AG04449 (cell line): ENCODE measurements around the gene ZBTB40.

Experiments used
- CTCF ChIA-PET: fragments of 350-600 bp; formaldehyde crosslinking; extraction: SDS; loops from one replicate; lab custom pipeline; 2021; ENCODE audit warnings: antibody characterized with exemption; lab: Yijun Ruan, JAX
- POLR2A ChIA-PET: fragments of 400-600, 350-600 bp; formaldehyde crosslinking; extraction: SDS; loops from one replicate; lab custom pipeline; 2020; ENCODE audit warnings: antibody characterized with exemption, inconsistent platforms; lab: Yijun Ruan, JAX
- DNase-seq: peaks from one replicate; pipeline ENCODE4 v3.0.0-alpha.2; 2010; ENCODE audit warnings: low read depth, low spot score
- H3K4me3 ChIP-seq: 2 replicates; pipeline ENCODE4 v1.5.1; 2011; ENCODE audit warnings: low read depth, mild to moderate bottlenecking, control low read depth, low read length
- TF ChIP-seq, protein P1 (sequence below): IDR thresholded peaks from one replicate; pipeline ENCODE4 v1.5.1; 2011; ENCODE audit warnings: mild to moderate bottlenecking, moderate library complexity, low read length, control low read depth, inconsistent platforms; ENCODE audit not compliant: insufficient read depth; ENCODE audit errors: missing control alignments

Gene ZBTB40

DNA sequence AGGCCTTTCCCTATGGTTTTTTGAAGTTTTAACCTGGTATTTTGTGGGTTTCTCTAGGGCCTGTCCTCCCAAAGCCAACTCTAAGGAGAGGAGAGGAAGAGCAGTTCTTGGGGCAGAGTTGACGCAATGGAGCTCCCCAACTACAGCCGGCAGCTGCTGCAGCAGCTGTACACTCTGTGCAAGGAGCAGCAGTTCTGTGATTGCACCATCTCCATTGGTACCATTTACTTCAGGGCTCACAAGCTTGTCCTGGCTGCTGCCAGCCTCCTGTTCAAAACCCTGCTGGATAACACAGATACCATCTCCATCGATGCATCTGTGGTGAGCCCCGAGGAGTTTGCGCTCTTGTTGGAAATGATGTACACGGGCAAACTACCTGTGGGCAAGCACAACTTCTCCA lies 38.2 kb downstream of the ZBTB40 start:
- CTCF ChIA-PET, result interaction anchor here (1.2 to 1.4 kb wide), 2 partner anchors 9 to 11 kb away, joined by 4 read pairs; no protein-coding TSS in a partner anchor
- POLR2A ChIA-PET, result no interaction called here
- TF ChIP-seq, protein P1, sequence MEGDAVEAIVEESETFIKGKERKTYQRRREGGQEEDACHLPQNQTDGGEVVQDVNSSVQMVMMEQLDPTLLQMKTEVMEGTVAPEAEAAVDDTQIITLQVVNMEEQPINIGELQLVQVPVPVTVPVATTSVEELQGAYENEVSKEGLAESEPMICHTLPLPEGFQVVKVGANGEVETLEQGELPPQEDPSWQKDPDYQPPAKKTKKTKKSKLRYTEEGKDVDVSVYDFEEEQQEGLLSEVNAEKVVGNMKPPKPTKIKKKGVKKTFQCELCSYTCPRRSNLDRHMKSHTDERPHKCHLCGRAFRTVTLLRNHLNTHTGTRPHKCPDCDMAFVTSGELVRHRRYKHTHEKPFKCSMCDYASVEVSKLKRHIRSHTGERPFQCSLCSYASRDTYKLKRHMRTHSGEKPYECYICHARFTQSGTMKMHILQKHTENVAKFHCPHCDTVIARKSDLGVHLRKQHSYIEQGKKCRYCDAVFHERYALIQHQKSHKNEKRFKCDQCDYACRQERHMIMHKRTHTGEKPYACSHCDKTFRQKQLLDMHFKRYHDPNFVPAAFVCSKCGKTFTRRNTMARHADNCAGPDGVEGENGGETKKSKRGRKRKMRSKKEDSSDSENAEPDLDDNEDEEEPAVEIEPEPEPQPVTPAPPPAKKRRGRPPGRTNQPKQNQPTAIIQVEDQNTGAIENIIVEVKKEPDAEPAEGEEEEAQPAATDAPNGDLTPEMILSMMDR, result no peak
- DNase-seq, result no peak
- no peak overlapping the region for H3K4me3 ChIP-seq

DNA sequence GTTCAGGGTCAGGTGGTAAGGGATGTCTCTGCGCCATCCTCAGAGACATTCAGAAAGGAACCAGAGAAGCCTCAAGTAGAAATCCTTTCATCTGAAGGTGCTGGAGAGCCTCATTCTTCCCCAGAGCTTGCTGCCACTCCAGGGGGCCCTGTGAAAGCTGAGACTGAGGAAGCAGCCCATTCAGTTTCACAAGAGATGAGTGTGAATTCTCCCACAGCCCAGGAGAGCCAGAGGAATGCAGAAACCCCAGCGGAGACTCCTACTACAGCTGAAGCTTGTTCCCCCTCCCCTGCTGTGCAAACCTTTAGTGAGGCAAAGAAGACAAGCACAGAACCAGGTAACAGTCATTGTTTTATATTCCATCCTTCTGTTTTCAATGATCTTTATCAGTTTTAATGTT lies 38.7 kb downstream of the ZBTB40 start:
- no peak for DNase-seq
- CTCF ChIA-PET, result interaction anchor here (1.4 kb wide), 1 partner anchor 9 kb away, joined by 4 read pairs; no protein-coding TSS in a partner anchor
- TF ChIP-seq, protein P1, result no peak
- POLR2A ChIA-PET, result no interaction called here
- no peak overlapping the region for H3K4me3 ChIP-seq

DNA sequence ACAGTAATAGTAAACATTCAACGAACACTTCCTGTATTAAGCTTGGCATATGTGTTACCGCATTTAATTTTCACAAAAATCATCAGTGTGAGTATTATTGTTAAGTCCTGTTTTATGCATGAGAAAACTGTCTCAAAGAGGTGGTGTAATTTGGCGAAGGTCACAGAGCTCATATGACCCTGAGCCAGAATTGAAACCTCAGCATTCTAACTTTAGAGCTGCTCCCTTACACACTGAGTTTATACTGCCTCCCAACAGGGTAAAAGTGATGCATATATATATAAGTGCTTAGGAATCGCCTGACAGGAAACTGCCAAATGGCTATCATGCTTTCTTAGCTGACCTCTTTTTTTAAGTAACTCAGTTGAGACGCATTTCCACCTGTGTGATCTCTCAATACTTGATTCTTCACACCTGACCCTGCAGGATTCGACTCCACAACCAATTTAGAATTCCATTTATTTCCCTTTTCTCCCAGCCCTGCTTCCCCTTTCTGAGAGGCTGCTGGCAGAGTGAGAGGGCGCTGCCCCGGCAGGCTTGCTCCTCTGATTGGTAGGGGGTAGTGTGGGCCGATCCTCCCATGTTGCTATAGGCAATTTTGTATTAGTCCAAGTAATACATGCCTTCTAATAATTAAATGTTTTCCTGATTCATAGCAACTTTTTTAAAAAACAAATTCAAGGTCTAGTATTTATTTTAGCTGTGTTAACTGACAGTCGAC lies 40.5 kb downstream of the ZBTB40 start:
- CTCF ChIA-PET, result interaction anchor here (1.3 kb wide), 2 partner anchors 150 kb away, joined by 4 to 7 read pairs; no protein-coding TSS in a partner anchor
- TF ChIP-seq, protein P1, result no peak
- no peak for DNase-seq
- POLR2A ChIA-PET, result interaction anchor here (0.6 kb wide), 1 partner anchor 38 kb away, joined by 3 read pairs; no protein-coding TSS in a partner anchor
- H3K4me3 ChIP-seq, result no peak overlapping the region

DNA sequence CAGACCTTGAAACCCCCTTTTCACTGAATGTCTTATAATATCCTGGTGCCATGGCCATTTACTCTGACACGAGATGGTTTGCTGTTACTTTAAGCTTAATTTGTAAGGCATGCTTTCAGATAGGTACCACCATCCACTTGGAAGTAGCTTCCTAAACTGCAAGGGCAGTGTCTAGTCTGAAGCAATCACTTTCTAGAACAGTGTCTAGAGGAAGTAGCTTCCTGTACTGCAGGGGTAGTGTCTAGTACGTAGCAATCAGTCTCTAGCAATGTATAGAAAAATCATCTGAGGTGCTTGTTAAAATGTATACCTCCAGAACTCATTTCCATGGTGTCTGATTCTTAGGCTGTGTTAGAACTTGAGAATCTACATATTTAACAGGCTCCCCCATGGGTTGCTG lies 42.5 kb downstream of the ZBTB40 start:
- CTCF ChIA-PET, result no interaction called here
- TF ChIP-seq, protein P1, result no peak
- no peak overlapping the region for H3K4me3 ChIP-seq
- DNase-seq, result no peak
- POLR2A ChIA-PET, result no interaction called here

DNA sequence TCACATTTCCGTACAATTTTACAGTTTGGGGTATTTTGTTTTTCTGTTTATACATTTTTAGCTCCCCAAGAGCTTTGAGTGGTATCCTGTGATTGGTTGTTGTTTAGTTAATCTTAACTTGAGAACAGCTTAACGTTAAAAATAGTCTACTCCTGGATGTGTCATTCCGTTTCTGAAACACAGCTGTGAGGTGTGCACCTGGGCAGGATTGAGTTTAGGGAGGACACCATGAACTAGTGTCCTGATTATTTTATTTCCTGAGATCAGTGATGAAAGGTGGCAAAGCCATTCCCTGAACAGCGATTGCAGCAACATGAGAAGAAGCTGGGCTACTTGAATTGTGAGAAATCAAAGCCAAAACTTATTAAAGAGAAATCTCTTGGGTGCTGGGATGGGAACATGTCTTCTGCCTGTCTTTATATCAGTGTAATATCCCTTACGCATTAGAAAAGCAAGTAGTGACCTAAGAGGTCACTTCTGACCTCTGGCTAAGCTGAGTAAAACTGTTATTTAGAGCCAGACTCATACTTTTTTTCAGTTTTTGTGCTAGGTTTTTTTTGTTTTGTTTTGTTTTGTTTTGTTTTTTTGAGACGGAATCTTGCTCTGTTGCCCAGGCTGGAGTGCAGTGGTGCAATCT lies 43.4 kb downstream of the ZBTB40 start:
- CTCF ChIA-PET, result no interaction called here
- H3K4me3 ChIP-seq, result no peak overlapping the region
- POLR2A ChIA-PET, result interaction anchor here (0.7 kb wide), 1 partner anchor 21 kb away, joined by 3 read pairs; no protein-coding TSS in a partner anchor
- DNase-seq, result no peak
- TF ChIP-seq, protein P1, result no peak

DNA sequence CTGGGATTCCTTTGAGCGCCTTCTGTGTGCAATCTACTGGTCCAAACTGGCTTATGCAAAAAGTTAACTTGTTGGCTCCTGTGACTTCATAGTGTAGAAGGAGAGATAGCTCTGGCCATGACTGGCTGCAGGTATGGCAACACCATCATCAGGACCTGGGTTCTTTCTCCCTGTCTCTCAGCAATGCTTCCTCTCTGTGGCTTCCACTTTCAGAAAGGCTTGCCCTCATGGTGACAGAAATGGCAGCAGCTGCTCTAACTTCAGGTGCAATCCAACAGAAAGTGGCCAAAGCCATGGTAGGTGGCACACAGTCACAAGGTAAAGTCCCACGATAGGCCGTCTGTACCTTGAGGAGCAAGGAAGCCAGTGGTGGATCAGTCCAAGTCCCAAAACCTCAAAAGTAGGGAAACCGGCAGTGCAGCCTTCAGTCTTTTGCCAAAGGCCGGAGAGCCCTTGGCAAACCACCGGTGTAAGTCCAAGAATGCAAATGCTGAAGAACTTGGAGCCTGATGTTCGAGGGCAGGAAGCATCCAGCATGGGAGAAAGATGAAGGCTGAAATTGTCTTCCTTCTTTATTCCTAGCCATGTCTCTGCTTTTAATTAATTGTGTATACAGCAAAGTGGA lies 45.0 kb downstream of the ZBTB40 start:
- POLR2A ChIA-PET, result no interaction called here

More for the DNA sequence above, 45.0 kb downstream of the ZBTB40 start:
- H3K4me3 ChIP-seq, result no peak overlapping the region
- CTCF ChIA-PET, result interaction anchor here (0.8 kb wide), 1 partner anchor 145 kb away, joined by 3 read pairs; no protein-coding TSS in a partner anchor
- TF ChIP-seq, protein P1, result no peak
- DNase-seq, result no peak
